ENCODE data around the gene SH3GL1.
A peak's percentile ranks its signal among the peaks of the same experiment; 100 is the strongest.

The SH3GL1 gene

DNA sequence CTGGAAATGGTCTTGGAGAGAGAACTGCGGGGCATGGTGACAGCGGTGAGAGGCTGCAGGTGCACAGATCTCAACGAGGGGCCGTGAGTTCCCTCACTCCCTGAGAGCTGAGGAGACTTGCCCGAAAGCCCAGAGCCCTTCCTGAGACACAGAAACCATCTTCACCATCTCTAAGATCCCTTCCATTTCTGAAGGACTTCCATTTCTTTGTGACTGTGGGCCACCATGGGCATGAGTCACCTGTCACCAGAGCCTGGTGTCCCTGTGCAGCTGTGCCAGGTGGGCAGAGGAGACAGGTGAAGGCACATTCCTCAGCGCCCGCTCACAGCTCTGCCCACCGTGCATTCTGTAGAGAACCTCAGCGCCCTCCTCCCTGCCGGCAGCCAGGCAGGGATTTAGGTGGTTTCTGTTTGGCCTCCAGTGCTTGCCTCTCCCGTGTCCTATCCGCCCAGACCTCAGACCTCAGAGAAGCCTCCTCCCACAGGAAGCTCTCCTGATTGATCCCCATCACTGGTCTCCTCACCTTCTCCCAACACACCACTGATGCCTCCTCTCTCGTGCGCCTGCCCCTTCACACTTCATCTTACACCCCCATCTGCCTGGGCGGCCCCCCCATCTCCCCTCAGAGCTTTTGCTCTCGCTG is 24.2 kb downstream of the SH3GL1 start:
- no peak overlapping the region for H3K4me3 ChIP-seq (ENCODE audit: insufficient read depth, low read depth, low read length, poor library complexity, severe bottlenecking)
- H3K27ac ChIP-seq (ENCODE audit: insufficient read depth, low read length, poor library complexity, severe bottlenecking) = no peak overlapping the region
- peaks cover 55% of the 10 kb centered on the region for H3K4me1 ChIP-seq (ENCODE audit: control insufficient read depth, insufficient read depth, low read length, poor library complexity, severe bottlenecking)
- H3K9me3 ChIP-seq (ENCODE audit: control insufficient read depth, low read length) = no peaks in the 10 kb centered on the region
- DNase-seq = no peak
- H3K36me3 ChIP-seq (ENCODE audit: control insufficient read depth, insufficient read depth, low read length) = peaks cover 3% of the 10 kb centered on the region
- no peaks in the 10 kb centered on the region for H3K27me3 ChIP-seq (replicated peaks; ENCODE audit: control insufficient read depth, insufficient read depth, low read length, poor library complexity, severe bottlenecking)

DNA sequence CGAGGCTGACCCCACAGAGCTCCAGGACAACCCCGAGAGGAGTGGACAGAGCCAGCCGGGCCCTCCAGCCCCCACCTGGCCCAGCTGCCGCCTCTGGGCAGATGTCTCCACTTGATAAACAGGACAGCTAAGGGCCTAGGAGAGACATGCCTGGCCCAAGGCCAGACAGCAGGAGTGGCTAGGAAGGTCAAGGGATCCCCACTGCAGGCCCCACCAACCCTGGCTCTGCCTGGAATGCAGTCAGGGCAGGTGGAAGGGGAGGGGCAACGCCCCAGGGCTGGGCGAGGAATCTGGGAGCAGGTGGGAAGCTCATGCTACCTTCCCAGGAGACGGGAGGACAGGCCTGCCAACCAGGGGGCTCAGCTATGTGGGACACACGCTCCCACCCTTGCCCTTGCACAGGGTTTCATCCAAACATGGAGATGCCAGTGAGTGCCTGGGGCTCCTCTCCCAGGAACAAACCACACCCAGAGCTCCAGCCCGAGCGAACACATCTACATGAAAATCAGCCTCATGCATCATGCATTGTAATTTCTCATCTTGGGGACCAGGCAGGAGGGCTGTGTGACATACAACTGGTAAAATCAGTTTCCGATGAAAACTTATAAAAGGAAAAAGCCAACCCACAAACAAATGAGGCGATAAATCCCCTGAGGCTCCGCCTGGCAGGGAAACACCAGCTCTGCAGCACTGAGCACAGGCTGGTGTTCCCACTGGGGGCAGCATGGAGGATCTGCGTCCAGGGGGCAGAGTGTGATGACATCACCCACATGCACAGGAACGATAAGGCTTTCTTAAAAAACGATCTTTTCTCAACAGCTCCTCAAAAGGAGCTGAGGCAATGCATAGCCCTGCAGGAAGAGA is 25.0 kb downstream of the SH3GL1 start:
- Histone ChIP-seq H3K27me3 (replicated peaks; ENCODE audit: control insufficient read depth, insufficient read depth, low read length, poor library complexity, severe bottlenecking) (no peaks in the 10 kb centered on the region), H3K27ac (ENCODE audit: insufficient read depth, low read length, poor library complexity, severe bottlenecking) (no peak overlapping the region), H3K9me3 (ENCODE audit: control insufficient read depth, low read length) (no peaks in the 10 kb centered on the region), H3K4me3 (ENCODE audit: insufficient read depth, low read depth, low read length, poor library complexity, severe bottlenecking) (no peak overlapping the region), H3K36me3 (ENCODE audit: control insufficient read depth, insufficient read depth, low read length) (peaks cover 3% of the 10 kb centered on the region), H3K4me1 (ENCODE audit: control insufficient read depth, insufficient read depth, low read length, poor library complexity, severe bottlenecking) (peaks cover 54% of the 10 kb centered on the region)
- no peak for DNase-seq

GRCh38 chr19:4374498-4375163 is 25.7 kb downstream of the SH3GL1 start:
- no peak overlapping the region for H3K27ac ChIP-seq (ENCODE audit: insufficient read depth, low read length, poor library complexity, severe bottlenecking)
- no peaks in the 10 kb centered on the region for H3K27me3 ChIP-seq (replicated peaks; ENCODE audit: control insufficient read depth, insufficient read depth, low read length, poor library complexity, severe bottlenecking)
- DNase-seq = no peak
- H3K36me3 ChIP-seq (ENCODE audit: control insufficient read depth, insufficient read depth, low read length) = peaks cover 3% of the 10 kb centered on the region
- peaks cover 54% of the 10 kb centered on the region for H3K4me1 ChIP-seq (ENCODE audit: control insufficient read depth, insufficient read depth, low read length, poor library complexity, severe bottlenecking)
- H3K9me3 ChIP-seq (ENCODE audit: control insufficient read depth, low read length) = no peaks in the 10 kb centered on the region
- H3K4me3 ChIP-seq (ENCODE audit: insufficient read depth, low read depth, low read length, poor library complexity, severe bottlenecking) = no peak overlapping the region

- Histone ChIP-seq H3K9me3 (ENCODE audit: control insufficient read depth, low read length) (no peaks in the 10 kb centered on the region), H3K27ac (ENCODE audit: insufficient read depth, low read length, poor library complexity, severe bottlenecking) (no peak overlapping the region), H3K27me3 (replicated peaks; ENCODE audit: control insufficient read depth, insufficient read depth, low read length, poor library complexity, severe bottlenecking) (no peaks in the 10 kb centered on the region), H3K4me3 (ENCODE audit: insufficient read depth, low read depth, low read length, poor library complexity, severe bottlenecking) (no peak overlapping the region), H3K36me3 (ENCODE audit: control insufficient read depth, insufficient read depth, low read length) (peaks cover 3% of the 10 kb centered on the region), H3K4me1 (ENCODE audit: control insufficient read depth, insufficient read depth, low read length, poor library complexity, severe bottlenecking) (peaks cover 54% of the 10 kb centered on the region)
- DNase-seq = no peak
Measured at GRCh38 chr19:4373601-4374497, 26.5 kb downstream of the SH3GL1 start.

DNA sequence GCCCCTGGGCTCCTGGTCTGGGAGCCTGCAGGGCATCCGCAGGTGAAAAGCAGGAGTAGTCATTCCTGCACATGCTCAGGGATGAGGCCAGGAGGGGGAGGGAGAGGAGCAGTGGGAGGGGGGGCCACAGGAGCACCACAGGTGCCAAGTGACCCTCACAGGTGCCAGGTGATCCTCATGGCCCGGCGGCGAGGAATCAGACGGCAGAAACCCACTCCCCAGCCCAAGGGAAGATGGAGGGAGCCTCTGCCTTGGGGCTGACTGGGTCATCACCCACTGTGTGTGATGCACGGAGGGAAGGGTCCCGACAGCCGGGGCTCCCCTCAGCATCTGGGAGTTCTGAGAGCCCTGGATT is 27.4 kb downstream of the SH3GL1 start:
- Histone ChIP-seq H3K27ac (ENCODE audit: insufficient read depth, low read length, poor library complexity, severe bottlenecking) (no peak overlapping the region), H3K4me1 (ENCODE audit: control insufficient read depth, insufficient read depth, low read length, poor library complexity, severe bottlenecking) (peaks cover 59% of the 10 kb centered on the region), H3K36me3 (ENCODE audit: control insufficient read depth, insufficient read depth, low read length) (peaks cover 3% of the 10 kb centered on the region), H3K4me3 (ENCODE audit: insufficient read depth, low read depth, low read length, poor library complexity, severe bottlenecking) (no peak overlapping the region), H3K27me3 (replicated peaks; ENCODE audit: control insufficient read depth, insufficient read depth, low read length, poor library complexity, severe bottlenecking) (no peaks in the 10 kb centered on the region), H3K9me3 (ENCODE audit: control insufficient read depth, low read length) (no peaks in the 10 kb centered on the region)
- no peak for DNase-seq

- Histone ChIP-seq H3K27ac (ENCODE audit: insufficient read depth, low read length, poor library complexity, severe bottlenecking) (peak overlapping the region; percentile 36), H3K4me3 (ENCODE audit: insufficient read depth, low read depth, low read length, poor library complexity, severe bottlenecking) (no peak overlapping the region), H3K27me3 (replicated peaks; ENCODE audit: control insufficient read depth, insufficient read depth, low read length, poor library complexity, severe bottlenecking) (no peaks in the 10 kb centered on the region), H3K36me3 (ENCODE audit: control insufficient read depth, insufficient read depth, low read length) (peaks cover 3% of the 10 kb centered on the region), H3K4me1 (ENCODE audit: control insufficient read depth, insufficient read depth, low read length, poor library complexity, severe bottlenecking) (peaks cover 59% of the 10 kb centered on the region), H3K9me3 (ENCODE audit: control insufficient read depth, low read length) (no peaks in the 10 kb centered on the region)
- no peak for DNase-seq
Measured at GRCh38 chr19:4372165-4373012, 28.0 kb downstream of the SH3GL1 start.

DNA sequence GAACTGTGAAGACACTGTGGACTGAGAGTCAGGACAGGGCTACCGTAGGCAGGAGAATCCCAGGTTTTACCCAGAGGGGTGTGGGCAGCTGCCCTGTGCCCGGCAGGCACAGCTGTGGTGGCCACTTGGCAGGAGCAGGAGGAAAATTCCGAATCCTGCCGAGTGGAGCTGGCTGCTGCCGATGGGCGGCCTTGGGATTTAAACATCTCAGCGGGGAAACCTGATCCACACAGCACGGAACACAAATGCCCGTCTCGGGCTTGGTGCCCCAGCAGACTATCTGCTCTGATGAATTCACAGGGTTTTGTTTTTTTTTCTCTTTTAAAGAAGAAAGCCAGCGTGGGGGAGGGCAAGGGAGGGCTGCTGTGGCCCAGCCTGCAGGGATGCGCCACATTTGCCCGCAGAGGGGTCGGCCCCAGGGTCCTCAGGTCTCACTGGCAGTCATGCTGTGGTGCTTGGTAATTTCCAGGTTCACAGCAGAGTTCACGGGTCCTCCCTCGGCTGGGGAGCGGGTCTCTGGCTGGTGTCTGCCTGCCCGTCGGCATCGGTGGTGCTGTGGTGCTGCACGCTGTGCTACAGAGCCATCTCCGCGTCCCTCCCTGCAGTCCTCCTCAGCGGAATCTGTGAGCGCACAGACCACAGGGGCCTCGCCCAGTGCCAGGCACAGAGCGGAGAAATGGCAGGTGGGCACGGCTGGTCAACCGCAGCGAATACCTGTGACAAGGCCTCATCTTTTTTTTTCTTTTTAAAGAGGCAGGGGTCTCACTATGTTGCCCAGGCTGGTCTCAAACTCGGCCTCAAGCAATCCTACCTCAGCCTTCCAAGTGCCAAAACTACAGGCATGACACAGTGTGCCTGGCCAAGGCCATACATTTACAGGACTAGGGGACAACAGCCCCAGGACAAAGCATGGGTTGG is 28.8 kb downstream of the SH3GL1 start:
- no peaks in the 10 kb centered on the region for H3K27me3 ChIP-seq (replicated peaks; ENCODE audit: control insufficient read depth, insufficient read depth, low read length, poor library complexity, severe bottlenecking)
- H3K27ac ChIP-seq (ENCODE audit: insufficient read depth, low read length, poor library complexity, severe bottlenecking) = peak overlapping the region; percentile 36
- no peak overlapping the region for H3K4me3 ChIP-seq (ENCODE audit: insufficient read depth, low read depth, low read length, poor library complexity, severe bottlenecking)
- no peak for DNase-seq
- H3K4me1 ChIP-seq (ENCODE audit: control insufficient read depth, insufficient read depth, low read length, poor library complexity, severe bottlenecking) = peaks cover 54% of the 10 kb centered on the region
- peaks cover 7% of the 10 kb centered on the region for H3K36me3 ChIP-seq (ENCODE audit: control insufficient read depth, insufficient read depth, low read length)
- no peaks in the 10 kb centered on the region for H3K9me3 ChIP-seq (ENCODE audit: control insufficient read depth, low read length)

DNA sequence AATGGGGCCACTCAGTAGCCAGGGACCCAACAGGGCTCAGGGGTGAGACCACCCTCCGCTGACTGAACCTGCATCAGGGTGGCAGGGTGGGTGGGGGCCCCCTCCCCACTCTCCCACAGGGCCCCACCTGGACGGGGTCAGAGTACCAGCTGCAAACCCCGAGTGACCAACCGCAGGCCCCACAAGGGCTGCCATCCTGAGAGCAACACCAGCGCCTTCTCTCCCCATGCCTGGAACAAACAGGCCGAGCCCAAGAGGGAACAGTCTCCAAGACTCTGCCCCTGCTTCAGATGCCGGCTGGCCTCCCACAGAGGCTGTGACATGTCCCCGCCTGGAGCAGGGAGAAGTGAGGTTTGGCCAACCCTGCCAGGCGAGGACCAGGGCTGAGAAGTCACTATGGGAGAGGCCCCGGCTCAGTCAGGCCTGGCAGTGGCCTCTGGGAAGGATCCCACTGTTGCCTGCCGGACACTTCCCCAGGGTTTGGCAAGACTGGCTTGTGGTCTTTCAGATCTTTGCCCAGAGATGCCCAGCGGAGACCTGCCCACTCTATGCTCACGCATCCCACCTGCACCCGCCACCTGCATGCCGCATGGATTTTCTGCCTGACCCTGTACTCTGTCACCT is 29.8 kb downstream of the SH3GL1 start:
- Histone ChIP-seq H3K27me3 (replicated peaks; ENCODE audit: control insufficient read depth, insufficient read depth, low read length, poor library complexity, severe bottlenecking) (no peaks in the 10 kb centered on the region), H3K27ac (ENCODE audit: insufficient read depth, low read length, poor library complexity, severe bottlenecking) (peak overlapping the region; percentile 79), H3K4me3 (ENCODE audit: insufficient read depth, low read depth, low read length, poor library complexity, severe bottlenecking) (peak overlapping the region; percentile 76), H3K9me3 (ENCODE audit: control insufficient read depth, low read length) (no peaks in the 10 kb centered on the region), H3K36me3 (ENCODE audit: control insufficient read depth, insufficient read depth, low read length) (peaks cover 17% of the 10 kb centered on the region), H3K4me1 (ENCODE audit: control insufficient read depth, insufficient read depth, low read length, poor library complexity, severe bottlenecking) (peaks cover 54% of the 10 kb centered on the region)
- DNase-seq = no peak

Measured in effector memory CD4-positive, alpha-beta T cell (primary cell).